Glutamatergic neuron (in vitro differentiated cells): ENCODE data around the gene OR10D3. TPM values are rescaled to one million over a fixed set of nuclear protein-coding genes. Genes with fewer than 3 reads are reported as not detected.
A peak's percentile ranks its signal among the peaks of the same experiment; 100 is the strongest.

Source experiments
- DNase-seq: peaks from one replicate; pipeline ENCODE4 v3.0.0; 2022
- H3K27ac Mint-ChIP-seq: one replicate; pipeline ENCODE4 v1.8.0; 2020; ENCODE audit warnings: mild to moderate bottlenecking, mixed read lengths, inconsistent platforms; ENCODE audit not compliant: unreplicated experiment
- H3K27me3 Mint-ChIP-seq: one replicate; pipeline ENCODE4 v1.8.0; 2020; ENCODE audit warnings: mild to moderate bottlenecking, moderate library complexity, mixed read lengths, inconsistent platforms; ENCODE audit not compliant: unreplicated experiment
- H3K36me3 Mint-ChIP-seq: one replicate; pipeline ENCODE4 v1.8.0; 2020; ENCODE audit warnings: mild to moderate bottlenecking, mixed read lengths, inconsistent platforms; ENCODE audit not compliant: unreplicated experiment
- H3K4me1 Mint-ChIP-seq: one replicate; pipeline ENCODE4 v1.8.0; 2020; ENCODE audit warnings: mild to moderate bottlenecking, low read depth, mixed read lengths, inconsistent platforms; ENCODE audit not compliant: unreplicated experiment
- H3K4me3 Mint-ChIP-seq: one replicate; pipeline ENCODE4 v1.8.0; 2020; ENCODE audit warnings: mild to moderate bottlenecking, mixed read lengths, inconsistent platforms; ENCODE audit not compliant: unreplicated experiment
- H3K9me3 Mint-ChIP-seq: one replicate; pipeline ENCODE4 v1.8.0; 2020; ENCODE audit warnings: mild to moderate bottlenecking, moderate library complexity, mixed read lengths, inconsistent platforms; ENCODE audit not compliant: unreplicated experiment
- CTCF ChIP-seq: fragments of 200-600 bp; sonication (generic); IDR thresholded peaks from one replicate; pipeline ENCODE4 v1.5.0; 2021; ENCODE audit not compliant: partially characterized antibody, unreplicated experiment
- long read RNA-seq: library from polyadenylated mRNA; unstranded; transcript quantifications from one replicate; pipeline ENCODE4 v2.0.0, GENCODE V29; 2020; ENCODE audit not compliant: unreplicated experiment
- total RNA-seq: library from RNA; stranded (reverse); fragmentation: NEBNext Ultra II Directional; extraction: Animal tissue kit (Norgen Biotek cat#: 25700); gene quantifications from one replicate; pipeline ENCODE4 v1.2.1, GENCODE V29; 2021; ENCODE audit not compliant: unreplicated experiment

The OR10D3 gene
- total RNA-seq = 0.29 TPM
- long read RNA-seq = 0 reads

DNA sequence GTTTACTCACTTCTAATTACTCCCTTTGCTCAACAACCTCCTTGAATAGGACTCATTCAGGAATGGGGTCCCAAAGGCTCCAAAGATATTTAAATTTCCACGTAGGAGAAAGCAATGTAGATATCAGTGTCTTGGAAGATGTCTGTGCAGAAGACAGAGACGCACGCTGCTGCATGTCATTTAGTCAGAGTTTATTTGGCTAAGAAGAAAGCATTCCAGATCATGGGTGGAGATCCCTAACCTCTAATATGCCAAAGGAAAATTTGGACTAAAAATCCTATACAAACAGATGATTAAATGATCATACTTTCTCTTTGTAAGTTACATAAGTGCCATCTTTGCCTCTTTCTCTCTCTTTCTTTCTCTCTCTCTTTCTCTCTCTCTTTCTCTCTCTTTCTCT is at the start of gene OR10D3:
Gene OR10D3 (plus strand): TSS at position 278 of the 400 bp plus-strand sequence. CDS start 1,925 bp downstream, outside the sequence.
- H3K36me3 Mint-ChIP-seq = no peaks in the 10 kb centered on the region
- H3K9me3 Mint-ChIP-seq = no peaks in the 10 kb centered on the region
- no peaks in the 10 kb centered on the region for H3K4me1 Mint-ChIP-seq
- DNase-seq = no peak
- no peaks in the 10 kb centered on the region for H3K27me3 Mint-ChIP-seq
- no peak for TF ChIP-seq CTCF
- no peak within 1 kb of the TSS for H3K27ac Mint-ChIP-seq
- no peak within 1 kb of the TSS for H3K4me3 Mint-ChIP-seq

DNA sequence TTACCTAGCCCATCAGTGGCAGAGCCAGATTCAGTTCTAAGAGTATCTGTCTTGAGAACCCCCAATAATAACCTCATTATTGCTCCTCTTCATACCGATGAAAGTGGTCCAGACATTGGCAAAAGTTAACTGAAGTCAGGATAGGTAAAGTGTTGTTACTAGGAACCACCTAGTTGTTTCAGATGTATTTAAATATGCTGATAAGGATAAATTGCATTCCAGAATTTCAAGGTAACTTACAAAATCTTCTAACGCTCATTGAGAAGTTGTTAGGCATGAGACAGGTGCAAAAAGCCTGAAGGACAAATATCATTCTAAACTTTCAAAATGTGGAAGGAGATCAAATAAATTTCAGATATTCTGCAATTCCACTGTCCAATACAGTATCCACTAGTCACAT is 40.1 kb upstream of the OR10D3 start:
- no peaks in the 10 kb centered on the region for H3K9me3 Mint-ChIP-seq
- H3K4me1 Mint-ChIP-seq = peaks cover under 1% of the 10 kb centered on the region
- peaks cover 12% of the 10 kb centered on the region for H3K36me3 Mint-ChIP-seq
- no peak for TF ChIP-seq CTCF
- no peak for DNase-seq
- H3K27me3 Mint-ChIP-seq = no peaks in the 10 kb centered on the region
- H3K4me3 Mint-ChIP-seq = no peak overlapping the region
- H3K27ac Mint-ChIP-seq = no peak overlapping the region

DNA sequence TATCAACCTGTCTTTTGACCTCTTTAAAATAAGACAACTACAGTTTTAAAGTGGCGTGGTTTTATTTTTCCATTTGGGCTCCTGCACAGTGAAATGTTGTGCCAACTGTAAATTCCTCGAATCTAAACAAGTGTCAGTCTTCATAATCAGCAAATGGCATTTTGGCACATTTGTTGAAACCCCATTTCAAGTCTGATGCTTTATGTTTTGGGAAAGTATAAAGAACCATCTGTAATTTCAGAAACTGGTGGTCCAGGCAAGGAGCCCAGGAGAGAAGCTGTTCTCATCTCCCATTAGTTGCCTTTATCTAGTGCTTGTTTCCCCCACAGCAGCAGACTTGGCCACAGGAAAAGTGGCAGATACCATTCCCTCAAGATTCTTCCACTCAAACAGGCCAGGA is 35.2 kb upstream of the OR10D3 start:
- no peaks in the 10 kb centered on the region for H3K36me3 Mint-ChIP-seq
- no peak for TF ChIP-seq CTCF
- DNase-seq = no peak

GRCh38 chr11:124150684-124151083 is 32.5 kb upstream of the OR10D3 start:
- DNase-seq = no peak
- H3K9me3 Mint-ChIP-seq = no peaks in the 10 kb centered on the region
- H3K4me3 Mint-ChIP-seq = no peak overlapping the region
- H3K36me3 Mint-ChIP-seq = no peaks in the 10 kb centered on the region
- peaks cover 3% of the 10 kb centered on the region for H3K27me3 Mint-ChIP-seq
- peaks cover 5% of the 10 kb centered on the region for H3K4me1 Mint-ChIP-seq
- no peak overlapping the region for H3K27ac Mint-ChIP-seq
- TF ChIP-seq CTCF = no peak

More for the DNA sequence above, 35.2 kb upstream of the OR10D3 start:
- Mint-ChIP-seq H3K9me3 (no peaks in the 10 kb centered on the region), H3K27me3 (no peaks in the 10 kb centered on the region), H3K4me3 (no peak overlapping the region), H3K4me1 (peaks cover 5% of the 10 kb centered on the region), H3K27ac (no peak overlapping the region)

DNA sequence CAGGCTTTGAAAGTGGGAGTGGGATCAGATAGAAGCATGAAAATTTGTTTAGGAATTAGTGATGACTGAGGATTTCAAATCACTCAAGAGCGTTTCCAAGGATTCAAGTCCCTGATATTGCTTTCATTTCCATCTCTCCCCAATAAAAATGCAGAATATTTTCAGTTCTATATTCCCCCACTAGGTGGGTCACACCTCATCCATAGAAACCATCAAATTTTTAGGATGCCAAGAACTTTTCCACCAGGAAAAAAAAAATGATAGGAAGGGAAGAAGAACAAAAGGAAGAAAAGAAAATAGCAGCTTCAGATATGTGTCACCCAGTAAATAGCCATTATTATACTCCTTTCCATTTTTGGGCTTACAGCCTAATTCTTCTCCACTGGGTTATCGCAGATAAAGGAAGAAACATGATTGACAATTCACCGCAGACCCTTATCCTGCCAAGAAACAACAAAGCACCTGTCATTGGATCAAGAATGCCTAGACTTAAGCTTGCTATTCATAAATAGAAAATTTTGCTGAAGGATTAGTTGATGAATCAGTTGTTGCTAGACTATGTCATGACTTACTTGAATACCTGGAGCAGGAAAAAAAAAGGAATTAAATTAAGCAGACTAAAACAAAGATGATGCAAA is 30.3 kb upstream of the OR10D3 start:
- no peaks in the 10 kb centered on the region for H3K36me3 Mint-ChIP-seq
- no peak overlapping the region for H3K4me3 Mint-ChIP-seq
- no peaks in the 10 kb centered on the region for H3K9me3 Mint-ChIP-seq
- H3K4me1 Mint-ChIP-seq = peaks cover 5% of the 10 kb centered on the region
- no peak for DNase-seq
- peak; percentile 49 for TF ChIP-seq CTCF
- peaks cover 3% of the 10 kb centered on the region for H3K27me3 Mint-ChIP-seq
- no peak overlapping the region for H3K27ac Mint-ChIP-seq
